Measurements from ENCODE around the gene CRYGC. TPM values are rescaled to one million over a fixed set of nuclear protein-coding genes. Genes with fewer than 3 reads are reported as not detected.

Gene CRYGC
- total RNA-seq, 1 donor, result not detected

- no peak overlapping the region for H3K4me3 ChIP-seq (ENCODE audit: insufficient read depth, low read length)
- H2AFZ ChIP-seq (ENCODE audit: low read length), result no peak overlapping the region
- no peaks in the 10 kb centered on the region for H3K9me3 ChIP-seq (ENCODE audit: low read depth, low read length)
- no peak for TF ChIP-seq CTCF (IDR thresholded peaks at IDR 0.05; ENCODE audit: extremely low read depth, low read depth, low read length)
- no peaks in the 10 kb centered on the region for H3K79me2 ChIP-seq (ENCODE audit: insufficient read depth, low read length)
- no peak for DNase-seq (ENCODE audit: insufficient read length, low spot score, missing footprints)
- H3K36me3 ChIP-seq (ENCODE audit: insufficient read depth, low read length), result no peaks in the 10 kb centered on the region
- H3K27me3 ChIP-seq (ENCODE audit: insufficient read depth, low read length), result peaks cover 2% of the 10 kb centered on the region
- no peak overlapping the region for H3K4me2 ChIP-seq (ENCODE audit: insufficient read depth, low read length)
- H3K4me1 ChIP-seq (ENCODE audit: insufficient read depth, low read length), result peaks cover 4% of the 10 kb centered on the region
- H3K27ac ChIP-seq (ENCODE audit: low read depth, low read length), result no peak overlapping the region
- H4K20me1 ChIP-seq (ENCODE audit: insufficient read depth, low read length), result no peaks in the 10 kb centered on the region
These were observed 36.5 kb downstream of the CRYGC start for GRCh38 chr2:208093128-208093527.

- Histone ChIP-seq H2AFZ (ENCODE audit: low read length) (no peak overlapping the region), H3K4me3 (ENCODE audit: insufficient read depth, low read length) (no peak overlapping the region), H3K4me1 (ENCODE audit: insufficient read depth, low read length) (peaks cover under 1% of the 10 kb centered on the region), H3K9me3 (ENCODE audit: low read depth, low read length) (no peaks in the 10 kb centered on the region), H3K27me3 (ENCODE audit: insufficient read depth, low read length) (peaks cover 2% of the 10 kb centered on the region), H4K20me1 (ENCODE audit: insufficient read depth, low read length) (no peaks in the 10 kb centered on the region), H3K27ac (ENCODE audit: low read depth, low read length) (no peak overlapping the region), H3K4me2 (ENCODE audit: insufficient read depth, low read length) (no peak overlapping the region), H3K36me3 (ENCODE audit: insufficient read depth, low read length) (no peaks in the 10 kb centered on the region), H3K79me2 (ENCODE audit: insufficient read depth, low read length) (no peaks in the 10 kb centered on the region)
- TF ChIP-seq CTCF (IDR thresholded peaks at IDR 0.05; ENCODE audit: extremely low read depth, low read depth, low read length), result no peak
- DNase-seq (ENCODE audit: insufficient read length, low spot score, missing footprints), result no peak
These were observed 37.4 kb downstream of the CRYGC start for GRCh38 chr2:208092093-208092832.

GRCh38 chr2:208090420-208090819, 39.2 kb downstream of the CRYGC start:
- Histone ChIP-seq H3K4me1 (ENCODE audit: insufficient read depth, low read length) (no peaks in the 10 kb centered on the region), H3K9me3 (ENCODE audit: low read depth, low read length) (no peaks in the 10 kb centered on the region), H3K27ac (ENCODE audit: low read depth, low read length) (no peak overlapping the region), H2AFZ (ENCODE audit: low read length) (no peak overlapping the region), H3K27me3 (ENCODE audit: insufficient read depth, low read length) (no peaks in the 10 kb centered on the region), H3K36me3 (ENCODE audit: insufficient read depth, low read length) (no peaks in the 10 kb centered on the region), H3K4me2 (ENCODE audit: insufficient read depth, low read length) (no peak overlapping the region), H4K20me1 (ENCODE audit: insufficient read depth, low read length) (no peaks in the 10 kb centered on the region), H3K4me3 (ENCODE audit: insufficient read depth, low read length) (no peak overlapping the region), H3K79me2 (ENCODE audit: insufficient read depth, low read length) (no peaks in the 10 kb centered on the region)
- no peak for TF ChIP-seq CTCF (IDR thresholded peaks at IDR 0.05; ENCODE audit: extremely low read depth, low read depth, low read length)
- no peak for DNase-seq (ENCODE audit: insufficient read length, low spot score, missing footprints)

- Histone ChIP-seq H3K4me1 (ENCODE audit: insufficient read depth, low read length) (no peaks in the 10 kb centered on the region), H3K36me3 (ENCODE audit: insufficient read depth, low read length) (no peaks in the 10 kb centered on the region), H4K20me1 (ENCODE audit: insufficient read depth, low read length) (no peaks in the 10 kb centered on the region), H2AFZ (ENCODE audit: low read length) (no peak overlapping the region), H3K9me3 (ENCODE audit: low read depth, low read length) (no peaks in the 10 kb centered on the region), H3K4me2 (ENCODE audit: insufficient read depth, low read length) (no peak overlapping the region), H3K27me3 (ENCODE audit: insufficient read depth, low read length) (no peaks in the 10 kb centered on the region), H3K27ac (ENCODE audit: low read depth, low read length) (no peak overlapping the region), H3K4me3 (ENCODE audit: insufficient read depth, low read length) (no peak overlapping the region), H3K79me2 (ENCODE audit: insufficient read depth, low read length) (no peaks in the 10 kb centered on the region)
- TF ChIP-seq CTCF (IDR thresholded peaks at IDR 0.05; ENCODE audit: extremely low read depth, low read depth, low read length), result no peak
- DNase-seq (ENCODE audit: insufficient read length, low spot score, missing footprints), result no peak
These were observed 43.6 kb downstream of the CRYGC start for GRCh38 chr2:208086029-208086428.

Measured in osteoblast (primary cell).